Tibial nerve (tissue), 4 donors: Measurements from ENCODE around the gene SPON1. TPM values are rescaled to one million over a fixed set of nuclear protein-coding genes. Genes with fewer than 3 reads are reported as not detected.
"Not testable (repeated sequence)": the region's sequence is repeated elsewhere in the genome, so short reads cannot be mapped to it uniquely, and the experiment has no call there.

Experiments
- DNase-seq, 2 donors: peaks; one replicate each; pipeline ENCODE4 v3.0.0-alpha.2; 2019; ENCODE audit warnings: low spot score in 2 of 2
- H3K27ac ChIP-seq, 4 donors: fragments of 200-600 bp; sonication (generic) in 3 of 4; one replicate each; pipeline ENCODE4 v1.5.1; 2017 to 2019; ENCODE audit warnings: mild to moderate bottlenecking in 1 of 4
- H3K27me3 ChIP-seq, 2 donors: fragments of 200-600 bp; sonication (generic) in 1 of 2; one replicate each; pipeline versions ENCODE4 v1.5.1 to v1.6.0; 2017 to 2019
- H3K36me3 ChIP-seq, 3 donors: fragments of 200-600 bp; sonication (generic); one replicate each; pipeline ENCODE4 v1.5.1; 2018 to 2019
- H3K4me1 ChIP-seq, 4 donors: fragments of 200-600 bp; sonication (generic) in 3 of 4; one replicate each; pipeline ENCODE4 v1.5.1; 2017 to 2019
- H3K4me3 ChIP-seq, 4 donors: fragments of 200-600 bp; sonication (generic) in 3 of 4; one replicate each; pipeline ENCODE4 v1.5.1; 2017 to 2019; ENCODE audit warnings: mild to moderate bottlenecking in 1 of 4, moderate library complexity in 1 of 4
- H3K9me3 ChIP-seq, 4 donors: fragments of 200-600 bp; sonication (generic) in 3 of 4; one replicate each; pipeline ENCODE4 v1.5.1; 2017 to 2019
- CTCF ChIP-seq, 5 experiments: fragments of 200-600 bp in 3 of 5; fragments of 450-650 bp in 2 of 5; sonication (generic) in 3 of 5; IDR thresholded peaks; one replicate each; pipeline ENCODE4 v1.5.1; 2016 to 2019; ENCODE audit warnings: antibody characterized with exemption in 5 of 5, mild to moderate bottlenecking in 3 of 5, moderate library complexity in 2 of 5
- EP300 ChIP-seq, 2 donors: sonication (generic); formaldehyde crosslinking; IDR thresholded peaks; one replicate each; pipeline ENCODE4 v1.6.1; 2017; ENCODE audit warnings: antibody characterized with exemption in 2 of 2, mild to moderate bottlenecking in 1 of 2
- POLR2A ChIP-seq, 2 donors: fragments of 450-650 bp; IDR thresholded peaks; one replicate each; pipeline ENCODE4 v1.6.1; 2017; ENCODE audit warnings: antibody characterized with exemption in 2 of 2, mild to moderate bottlenecking in 2 of 2, moderate library complexity in 2 of 2
- WGBS, 2 donors: methylation state at CpG; one replicate each; pipeline ENCODE4 v1.1.5; 2018; 5-methylcytosine and 5-hydroxymethylcytosine counted together
- total RNA-seq, 4 donors: library from RNA; depleted of rRNA; stranded (reverse); fragments of >200 nt; gene quantifications; one replicate each; pipeline ENCODE4 v1.1.0, GENCODE V29; 2016

The SPON1 gene
- total RNA-seq, 4 donors from 2014 or later, result 13.5 to 33.9 (median 30.2) TPM

- 59 to 61% methylated on average over 4 of the region's 4 CpGs for WGBS, 2 donors
- Histone ChIP-seq H3K27me3 (no peaks in the 10 kb centered on the region), H3K4me1 (peaks cover 0 to 14% (median 0%) of the 10 kb centered on the region in 4 donors), H3K36me3 (no peaks in the 10 kb centered on the region), H3K27ac (no peak overlapping the region), H3K4me3 (no peak overlapping the region), H3K9me3 (peaks cover 0 to 2% (median 0%) of the 10 kb centered on the region in 4 donors)
- TF ChIP-seq POLR2A (IDR thresholded peaks at IDR 0.05), result no peak
- no peak for TF ChIP-seq EP300 (IDR thresholded peaks at IDR 0.05)
- no peak for TF ChIP-seq CTCF (IDR thresholded peaks at IDR 0.05)
- no peak for DNase-seq
Observed at GRCh38 chr11:13928566-13929251, 33.8 kb upstream of the SPON1 start.

- H3K27ac ChIP-seq, result no peak overlapping the region
- no peak for DNase-seq
- whole genome bisulfite sequencing, 2 donors, result 22 to 38% methylated on average over 3 of the region's 3 CpGs
Observed at GRCh38 chr11:13929395-13929891, 33.1 kb upstream of the SPON1 start.

GRCh38 chr11:13931356-13931755 is 31.2 kb upstream of the SPON1 start:
- DNase-seq, result no peak
- Histone ChIP-seq H3K4me1 (peaks cover 0 to 11% (median 0%) of the 10 kb centered on the region in 4 donors), H3K9me3 (peaks cover 0 to 9% (median 0%) of the 10 kb centered on the region in 4 donors), H3K27ac (no peak overlapping the region), H3K36me3 (no peaks in the 10 kb centered on the region), H3K4me3 (no peak overlapping the region), H3K27me3 (no peaks in the 10 kb centered on the region)
- no peak for TF ChIP-seq POLR2A (IDR thresholded peaks at IDR 0.05)
- no peak for TF ChIP-seq EP300 (IDR thresholded peaks at IDR 0.05)
- no peak for TF ChIP-seq CTCF (IDR thresholded peaks at IDR 0.05)
- WGBS, 2 donors, result 85 to 89% methylated on average over 4 of the region's 4 CpGs

More at GRCh38 chr11:13929395-13929891, 33.1 kb upstream of the SPON1 start:
- H3K4me3 ChIP-seq, result no peak overlapping the region
- no peaks in the 10 kb centered on the region for H3K27me3 ChIP-seq
- H3K9me3 ChIP-seq, result peaks cover 0 to 8% (median 0%) of the 10 kb centered on the region in 4 donors
- peaks cover 0 to 11% (median 0%) of the 10 kb centered on the region in 4 donors for H3K4me1 ChIP-seq
- H3K36me3 ChIP-seq, result no peaks in the 10 kb centered on the region
- TF ChIP-seq EP300 (IDR thresholded peaks at IDR 0.05) (no peak), CTCF (IDR thresholded peaks at IDR 0.05) (no peak), POLR2A (IDR thresholded peaks at IDR 0.05) (no peak)

GRCh38 chr11:13937154-13937553 is 25.4 kb upstream of the SPON1 start:
- not testable (repeated sequence) for DNase-seq, H3K4me3 ChIP-seq, H3K27ac ChIP-seq, H3K36me3 ChIP-seq, H3K27me3 ChIP-seq, H3K4me1 ChIP-seq
- 89 to 97% methylated on average over 4 of the region's 4 CpGs for WGBS, 2 donors
- peaks cover 0 to 21% (median 0%) of the 10 kb centered on the region in 4 donors for H3K9me3 ChIP-seq

- H3K4me3 ChIP-seq, H3K27me3 ChIP-seq, H3K27ac ChIP-seq, H3K36me3 ChIP-seq, H3K4me1 ChIP-seq, DNase-seq: not testable (repeated sequence)
- H3K9me3 ChIP-seq, result peaks cover 0 to 19% (median 0%) of the 10 kb centered on the region in 4 donors
- 91 to 92% methylated on average over 10 of the region's 10 CpGs for WGBS, 2 donors
Observed at GRCh38 chr11:13938829-13939228, 23.7 kb upstream of the SPON1 start.
